Measurements from ENCODE around the gene ACTG1.

The ACTG1 gene

GRCh38 chr17:81512562-81513371, at the start of gene ACTG1:
TSS of gene ACTG1 (minus strand) at chr17:81512799. CDS start at chr17:81512354, 445 bp downstream.
- FAIRE-seq = no peak

DNA sequence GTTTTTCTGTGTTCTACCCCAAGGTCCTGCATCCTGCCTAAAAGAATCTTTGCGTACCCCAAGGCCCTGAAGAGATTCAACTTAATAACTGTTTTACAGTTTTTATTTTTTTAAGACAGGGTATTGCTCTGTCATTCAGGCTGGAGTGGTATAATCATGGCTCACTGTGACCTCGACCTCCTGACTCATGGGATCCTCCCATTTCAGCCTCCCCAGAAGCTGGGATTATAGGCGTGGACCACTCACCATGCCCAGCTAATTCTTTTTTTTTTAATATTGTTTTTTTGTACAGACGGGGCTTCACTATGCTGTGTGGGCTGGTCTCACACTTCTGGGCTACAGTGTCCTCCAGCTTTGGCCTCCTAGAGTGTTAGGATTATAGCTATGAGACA, 48.9 kb upstream of the ACTG1 start:
- no peak for FAIRE-seq

GRCh38 chr17:81558941-81559806, 46.6 kb upstream of the ACTG1 start:
- FAIRE-seq = no peak

GRCh38 chr17:81558115-81558468, 45.5 kb upstream of the ACTG1 start:
- FAIRE-seq = no peak

GRCh38 chr17:81557276-81558114, 44.9 kb upstream of the ACTG1 start:
- FAIRE-seq = no peak

DNA sequence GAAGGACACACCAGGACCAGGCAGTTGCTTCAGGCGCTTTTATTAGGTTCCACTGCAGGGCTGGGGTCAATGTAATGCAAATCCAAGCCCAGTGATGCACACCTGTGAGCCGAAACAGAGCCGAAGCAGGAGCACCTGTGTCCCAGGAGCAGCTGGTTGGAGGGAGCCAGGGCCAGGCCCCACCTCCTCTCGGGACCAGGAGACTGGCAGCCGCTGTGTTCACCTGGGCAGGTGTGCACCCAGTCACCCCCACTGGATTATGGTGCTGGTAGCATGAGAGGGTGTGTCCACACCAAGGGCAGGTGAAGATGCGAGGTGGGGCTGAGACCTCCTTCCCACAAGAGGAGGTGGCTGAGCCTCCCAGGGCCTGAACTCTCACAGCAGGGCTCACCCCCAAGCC, 44.3 kb upstream of the ACTG1 start:
- FAIRE-seq = no peak

- FAIRE-seq = no peak
Observed at GRCh38 chr17:81556175-81556691, 43.6 kb upstream of the ACTG1 start.

DNA sequence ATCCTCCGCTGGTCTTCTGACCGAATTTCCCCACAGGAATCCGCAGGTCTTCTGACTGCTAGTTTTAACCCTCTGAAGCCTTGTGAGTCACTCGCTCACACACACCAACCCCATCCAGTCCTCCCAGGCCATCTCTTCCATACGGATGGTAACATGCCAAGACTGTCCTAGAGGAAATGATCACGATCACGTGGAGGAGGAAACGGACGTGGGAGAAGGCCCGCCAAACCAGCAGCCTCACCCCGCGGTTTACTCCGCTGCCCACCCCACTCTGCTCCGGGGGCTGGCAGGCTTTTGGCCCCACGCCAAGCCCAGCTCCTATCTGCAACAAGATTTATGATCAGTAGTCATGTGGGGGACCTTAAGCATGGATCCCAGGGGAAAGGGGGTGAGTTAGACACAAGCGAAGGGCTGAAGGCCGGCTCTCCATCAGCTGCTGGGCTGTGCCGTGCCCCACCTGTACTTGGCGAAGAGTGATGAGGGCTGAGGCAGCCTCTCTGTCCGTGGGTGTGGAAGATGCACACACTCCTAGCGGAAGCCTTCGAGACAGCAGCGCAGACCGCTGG, 41.1 kb upstream of the ACTG1 start:
- no peak for FAIRE-seq

- FAIRE-seq = no peak
Observed at GRCh38 chr17:81553018-81553615, 40.5 kb upstream of the ACTG1 start.

DNA sequence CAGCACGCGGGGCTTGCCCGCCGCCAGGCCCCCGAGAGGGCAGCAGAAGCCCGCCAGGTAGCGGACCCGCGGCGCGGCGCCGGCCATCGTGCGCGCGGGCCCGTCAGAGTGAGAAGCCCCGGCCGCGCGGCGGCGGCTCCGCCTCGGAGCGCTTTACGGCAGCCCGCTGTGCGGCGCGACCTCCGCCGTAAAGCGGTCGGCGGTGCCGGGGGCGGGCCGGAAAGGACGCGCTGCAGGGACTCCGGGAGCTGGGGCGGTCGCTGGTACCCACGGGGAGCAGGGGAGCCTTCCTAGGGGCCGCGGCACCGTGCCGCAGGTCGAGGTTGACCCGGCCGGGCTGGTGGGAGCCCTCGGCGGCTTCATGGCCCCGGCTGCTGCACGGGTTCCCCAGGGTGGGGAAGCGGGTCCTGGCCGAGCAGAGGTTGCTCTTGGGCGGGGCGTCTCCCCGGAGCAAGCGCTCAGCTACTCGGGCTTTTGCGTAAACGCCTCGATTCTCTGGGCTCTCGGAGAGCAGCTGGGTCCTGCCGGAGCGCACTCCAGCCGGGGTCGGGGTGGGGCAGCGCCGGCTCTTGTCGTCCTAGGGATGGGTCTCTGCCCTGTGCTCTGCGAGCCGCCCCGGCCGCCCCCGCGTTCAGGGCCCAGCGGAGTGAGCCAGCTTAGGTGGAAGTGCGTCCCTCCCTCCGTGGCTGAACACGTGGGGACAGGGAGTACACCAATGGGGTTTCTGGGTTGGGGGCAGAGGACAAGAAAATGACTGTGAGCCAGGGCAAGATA, 39.8 kb upstream of the ACTG1 start, which contains the start of gene FAAP100:
FAAP100 (minus strand) TSS at position 110 of the 774 bp plus-strand sequence; CDS start at position 87, 23 bp downstream.
- FAIRE-seq = no peak

DNA sequence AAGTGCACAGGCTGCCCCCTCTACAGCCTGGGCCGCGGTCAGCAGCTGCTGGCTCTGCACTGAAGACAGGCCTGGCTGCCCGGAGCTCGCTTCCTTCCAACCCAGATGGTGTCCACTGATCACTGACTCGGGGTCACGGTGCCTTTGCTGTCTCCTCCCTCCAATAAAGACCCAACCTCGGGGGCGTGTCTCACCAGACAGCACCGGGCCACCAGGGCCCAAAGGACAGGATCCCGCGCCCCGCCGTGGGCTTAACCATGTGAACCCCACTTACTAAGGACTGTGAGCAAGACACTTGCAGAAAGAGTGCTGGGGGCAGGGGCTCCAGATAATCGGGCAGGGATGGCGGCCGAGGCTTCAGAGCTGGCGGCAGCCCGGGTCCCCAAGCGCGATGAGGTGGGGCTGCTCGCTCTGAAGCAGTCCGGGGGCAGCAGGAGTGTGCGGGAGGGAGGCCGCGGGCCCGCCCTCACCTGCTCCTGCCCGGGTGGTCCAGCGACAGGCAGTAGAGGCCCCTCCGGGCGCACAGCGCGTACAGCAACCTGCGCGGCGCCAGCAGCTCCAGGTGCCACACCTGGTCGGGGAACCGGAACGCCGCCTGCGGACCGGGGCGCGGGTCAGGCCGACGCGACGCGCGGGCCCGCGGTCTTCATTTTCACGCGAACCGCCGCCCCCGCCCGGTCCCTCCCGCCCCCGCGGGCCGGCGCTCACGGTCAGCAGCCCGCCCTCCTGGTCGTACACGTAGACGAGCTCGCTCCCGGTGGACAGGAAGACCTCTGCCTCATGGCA, 39.1 kb upstream of the ACTG1 start:
- no peak for FAIRE-seq

- no peak for FAIRE-seq
Observed at GRCh38 chr17:81550830-81551457, 38.3 kb upstream of the ACTG1 start.

DNA sequence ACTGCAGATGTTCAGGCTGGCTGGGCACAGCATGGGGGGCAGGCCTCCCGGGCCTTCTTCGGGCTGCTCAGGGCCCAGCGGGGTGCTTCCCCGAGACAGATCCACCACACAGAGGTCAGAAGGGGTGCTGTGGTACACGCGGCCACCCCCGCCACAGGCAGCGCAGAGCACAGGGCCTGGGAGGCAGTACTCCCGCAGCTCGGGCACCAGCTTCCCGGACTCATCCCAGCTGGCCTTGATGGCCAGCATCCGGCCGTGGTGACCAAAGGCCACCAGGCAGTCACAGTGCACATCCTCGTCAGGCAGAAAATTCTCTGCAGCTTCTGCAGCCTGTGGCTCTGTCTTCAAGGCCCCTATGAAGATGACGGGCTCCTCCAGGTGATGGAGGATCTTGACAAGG, 37.7 kb upstream of the ACTG1 start:
- no peak for FAIRE-seq

- FAIRE-seq = no peak
Observed at GRCh38 chr17:81549826-81550225, 37.2 kb upstream of the ACTG1 start.

DNA sequence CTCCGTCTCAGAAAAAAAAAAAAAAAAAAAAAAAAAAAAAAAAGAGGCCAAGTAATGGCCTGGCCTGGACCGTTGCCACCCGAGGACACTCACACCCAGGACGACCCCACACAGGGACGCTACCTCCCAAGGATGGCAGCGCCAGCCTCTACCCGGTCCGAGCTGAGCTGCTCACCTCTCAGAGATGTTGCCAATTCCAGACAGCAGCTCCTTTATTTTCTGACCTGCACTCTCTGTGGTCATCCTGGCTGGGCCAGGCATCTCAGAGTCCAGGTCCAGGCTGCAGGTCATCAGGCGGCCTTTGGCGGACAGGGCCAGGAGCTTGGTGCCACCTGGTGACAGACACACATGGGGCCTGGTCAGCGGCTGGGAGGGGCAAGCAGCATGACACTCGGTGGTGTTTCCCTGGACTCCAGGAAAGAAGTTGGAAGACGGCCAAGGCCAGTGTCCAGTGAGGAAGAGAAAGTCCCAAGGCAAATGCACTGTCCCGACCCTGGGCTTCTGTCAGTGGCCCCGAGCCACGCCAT, 36.5 kb upstream of the ACTG1 start:
- FAIRE-seq = no peak

DNA sequence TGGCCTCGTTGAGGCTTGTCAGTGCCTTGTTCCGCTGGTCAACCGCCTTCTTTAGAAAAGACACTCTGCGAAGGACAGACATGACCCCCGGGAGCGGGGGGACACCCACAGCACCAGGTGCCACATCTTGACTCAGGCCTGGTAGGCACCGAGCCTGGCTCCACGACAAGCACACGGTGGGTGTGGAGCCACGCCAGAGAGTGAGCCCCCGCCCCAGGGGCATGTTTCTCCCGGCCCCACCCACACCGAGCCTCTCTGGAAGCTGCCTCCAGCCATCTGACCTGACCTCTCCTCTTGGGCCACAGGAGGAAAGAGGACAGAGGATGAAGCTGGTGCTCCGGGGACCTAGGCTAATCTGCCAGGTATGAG, 35.0 kb upstream of the ACTG1 start:
- FAIRE-seq = no peak

GRCh38 chr17:81546906-81547613, 34.5 kb upstream of the ACTG1 start:
- FAIRE-seq = no peak

- no peak for FAIRE-seq
Observed at GRCh38 chr17:81545160-81545949, 32.8 kb upstream of the ACTG1 start.
